ENCODE data around the gene MIEF1. TPM values are rescaled to one million over a fixed set of nuclear protein-coding genes. Genes with fewer than 3 reads are reported as not detected.
"Not testable (repeated sequence)": the region's sequence is repeated elsewhere in the genome, so short reads cannot be mapped to it uniquely, and the experiment has no call there.

The MIEF1 gene
- total RNA-seq, 4 donors from 2014 or later: 19.2 to 23.6 (median 23.4) TPM

GRCh38 chr22:39501644-39502108 lies 414 bp upstream of the MIEF1 start:
- Histone ChIP-seq H3K36me3 (peaks cover 27% of the 10 kb centered on the region), H3K27ac (peak overlapping the region; percentile 88), H3K27me3 (no peaks in the 10 kb centered on the region), H3K4me1 (peaks cover 75% of the 10 kb centered on the region), H3K9me3 (no peaks in the 10 kb centered on the region), H3K4me3 (peak overlapping the region; percentile 91)
- TF ChIP-seq POLR2AphosphoS5 (IDR thresholded peaks at IDR 0.05) (no peak), EP300 (IDR thresholded peaks at IDR 0.05) (no peak), POLR2A (IDR thresholded peaks at IDR 0.05) (no peak), CTCF (IDR thresholded peaks at IDR 0.05) (no peak)
- WGBS: 23% methylated on average over 13 of the region's 13 CpGs
- DNase-seq (ENCODE audit: low spot score in 2 of 2): no peak

- Histone ChIP-seq H3K4me1 (peaks cover 71% of the 10 kb centered on the region), H3K4me3 (peak overlapping the region; percentile 91), H3K36me3 (peaks cover 38% of the 10 kb centered on the region), H3K9me3 (no peaks in the 10 kb centered on the region), H3K27ac (peak overlapping the region; percentile 88), H3K27me3 (no peaks in the 10 kb centered on the region)
- DNase-seq (ENCODE audit: low spot score in 2 of 2): no peak
- 5% methylated on average over 17 of the region's 18 CpGs for WGBS
- TF ChIP-seq CTCF (IDR thresholded peaks at IDR 0.05) (no peak), POLR2AphosphoS5 (IDR thresholded peaks at IDR 0.05) (no peak), POLR2A (IDR thresholded peaks at IDR 0.05) (no peak), EP300 (IDR thresholded peaks at IDR 0.05) (no peak)
These were observed 809 bp downstream of the MIEF1 start for GRCh38 chr22:39502789-39503409.

- no peaks in the 10 kb centered on the region for H3K27me3 ChIP-seq
- peak overlapping the region; percentile 91 for H3K4me3 ChIP-seq
These were observed 1.5 kb downstream of the MIEF1 start for GRCh38 chr22:39503630-39504029.

GRCh38 chr22:39504071-39504470 lies 2.0 kb downstream of the MIEF1 start:
- H3K36me3 ChIP-seq: peaks cover 44% of the 10 kb centered on the region
- H3K4me3 ChIP-seq: no peak overlapping the region
- peaks cover 60% of the 10 kb centered on the region for H3K4me1 ChIP-seq
- no peak for DNase-seq (ENCODE audit: low spot score in 2 of 2)
- no peaks in the 10 kb centered on the region for H3K27me3 ChIP-seq
- no peaks in the 10 kb centered on the region for H3K9me3 ChIP-seq
- 90% methylated on average over 16 of the region's 16 CpGs for WGBS
- no peak overlapping the region for H3K27ac ChIP-seq
- TF ChIP-seq CTCF (IDR thresholded peaks at IDR 0.05): no peak
- TF ChIP-seq POLR2A (IDR thresholded peaks at IDR 0.05): no peak
- TF ChIP-seq EP300 (IDR thresholded peaks at IDR 0.05): no peak
- TF ChIP-seq POLR2AphosphoS5 (IDR thresholded peaks at IDR 0.05): no peak

More at GRCh38 chr22:39503630-39504029, 1.5 kb downstream of the MIEF1 start:
- H3K27ac ChIP-seq: no peak overlapping the region
- H3K9me3 ChIP-seq: no peaks in the 10 kb centered on the region
- peaks cover 63% of the 10 kb centered on the region for H3K4me1 ChIP-seq
- TF ChIP-seq CTCF (IDR thresholded peaks at IDR 0.05) (no peak), POLR2AphosphoS5 (IDR thresholded peaks at IDR 0.05) (no peak), EP300 (IDR thresholded peaks at IDR 0.05) (no peak), POLR2A (IDR thresholded peaks at IDR 0.05) (no peak)
- H3K36me3 ChIP-seq: peaks cover 41% of the 10 kb centered on the region
- whole genome bisulfite sequencing: 64% methylated on average over 6 of the region's 6 CpGs
- DNase-seq (ENCODE audit: low spot score in 2 of 2): no peak

- 83% methylated on average over 10 of the region's 10 CpGs for WGBS
- not testable (repeated sequence) for H3K27ac ChIP-seq; H3K9me3 ChIP-seq; H3K27me3 ChIP-seq; DNase-seq (ENCODE audit: low spot score in 2 of 2); H3K4me3 ChIP-seq
- peaks cover 74% of the 10 kb centered on the region for H3K36me3 ChIP-seq
- peaks cover 31% of the 10 kb centered on the region for H3K4me1 ChIP-seq
These were observed 4.9 kb downstream of the MIEF1 start for GRCh38 chr22:39507021-39507420.

Data from suprapubic skin (tissue), 4 donors.